RWPE2 (cell line): ENCODE measurements around the gene DRAXIN.

ENCODE experiments used
- ATAC-seq: fragments of 200-7000 bp; cut with Tn5 transposase; 3 replicates; pipeline ENCODE4 v1.9.1; 2021; ENCODE audit warnings: low read depth
- DNase-seq: peaks from one replicate; pipeline ENCODE4 v3.0.0-alpha.2; 2020; ENCODE audit warnings: low spot score
- H3K27ac ChIP-seq: fragments of 450-650 bp; 2 replicates; pipeline ENCODE4 v1.5.1; 2017; ENCODE audit warnings: mild to moderate bottlenecking; ENCODE audit not compliant: poor library complexity, severe bottlenecking
- H3K27me3 ChIP-seq: fragments of 250-450 bp; sonication (Bioruptor Pico); 2 replicates; pipeline ENCODE4 v1.5.1; 2021; ENCODE audit warnings: mild to moderate bottlenecking, moderate library complexity; ENCODE audit not compliant: insufficient read depth, poor library complexity, severe bottlenecking
- H3K36me3 ChIP-seq: fragments of 250-450 bp; sonication (Bioruptor Pico); 2 replicates; pipeline ENCODE4 v1.5.1; 2020; ENCODE audit warnings: low read depth, mild to moderate bottlenecking, moderate library complexity
- H3K4me1 ChIP-seq: fragments of 250-450 bp; sonication (Bioruptor Pico); 2 replicates; pipeline ENCODE4 v1.5.1; 2021; ENCODE audit warnings: mild to moderate bottlenecking, moderate library complexity; ENCODE audit not compliant: insufficient read depth, poor library complexity, severe bottlenecking
- H3K4me3 ChIP-seq: fragments of 250-450 bp; sonication (Bioruptor Pico); 2 replicates; pipeline ENCODE4 v1.5.1; 2021; ENCODE audit warnings: mild to moderate bottlenecking, moderate library complexity; ENCODE audit not compliant: severe bottlenecking
- H3K9me3 ChIP-seq: fragments of 250-450 bp; sonication (Bioruptor Pico); 2 replicates; pipeline ENCODE4 v1.5.1; 2021; ENCODE audit warnings: mild to moderate bottlenecking, moderate library complexity; ENCODE audit not compliant: severe bottlenecking
- TF ChIP-seq, protein P1 (sequence below): fragments of 450-650 bp; IDR thresholded peaks from one replicate; pipeline ENCODE4 v1.5.1; 2017; ENCODE audit warnings: mild to moderate bottlenecking, moderate library complexity; ENCODE audit not compliant: poor library complexity, severe bottlenecking

The DRAXIN gene

DNA sequence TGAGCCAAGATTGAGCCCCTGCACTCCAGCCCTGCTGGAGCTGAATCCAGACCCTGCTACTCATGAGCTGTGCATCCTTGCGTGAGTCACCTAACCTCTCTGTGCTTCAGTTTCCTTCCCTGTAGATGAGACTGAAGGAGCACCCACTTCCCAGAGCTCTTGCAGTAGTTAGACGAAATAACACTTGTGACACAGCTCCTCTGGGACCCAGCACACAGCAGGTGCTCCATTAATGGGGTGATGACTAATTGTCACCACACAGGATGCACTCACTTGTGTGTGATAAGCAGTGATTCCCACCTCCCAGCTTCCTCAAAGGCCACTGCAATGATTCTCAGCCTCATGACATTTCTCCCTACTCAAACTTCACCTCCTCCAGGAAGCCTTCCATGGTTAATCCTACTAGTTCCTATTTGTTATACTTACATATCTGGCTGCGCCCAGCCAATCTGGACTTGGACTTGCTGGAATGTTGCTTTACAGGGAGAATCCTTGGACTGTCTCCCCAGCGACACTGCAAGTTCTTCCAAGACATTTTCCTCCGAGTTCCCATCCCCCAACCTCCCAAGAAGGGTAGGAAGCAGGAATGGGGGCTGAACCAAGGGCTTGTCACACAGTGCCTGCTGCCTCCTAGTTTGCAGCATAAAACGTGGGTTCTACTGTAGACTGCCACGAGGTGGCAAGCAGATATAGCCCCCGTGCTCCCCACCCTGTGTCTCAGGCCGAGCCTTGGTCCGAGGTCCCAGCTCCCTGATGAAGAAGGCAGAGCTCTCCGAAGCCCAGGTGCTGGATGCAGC lies 17.2 kb downstream of the DRAXIN start:
- Histone ChIP-seq H3K27me3 (no peaks in the 10 kb centered on the region), H3K9me3 (no peaks in the 10 kb centered on the region), H3K36me3 (no peaks in the 10 kb centered on the region), H3K4me3 (no peak overlapping the region), H3K27ac (no peak overlapping the region), H3K4me1 (no peaks in the 10 kb centered on the region)
- TF ChIP-seq, protein P1, sequence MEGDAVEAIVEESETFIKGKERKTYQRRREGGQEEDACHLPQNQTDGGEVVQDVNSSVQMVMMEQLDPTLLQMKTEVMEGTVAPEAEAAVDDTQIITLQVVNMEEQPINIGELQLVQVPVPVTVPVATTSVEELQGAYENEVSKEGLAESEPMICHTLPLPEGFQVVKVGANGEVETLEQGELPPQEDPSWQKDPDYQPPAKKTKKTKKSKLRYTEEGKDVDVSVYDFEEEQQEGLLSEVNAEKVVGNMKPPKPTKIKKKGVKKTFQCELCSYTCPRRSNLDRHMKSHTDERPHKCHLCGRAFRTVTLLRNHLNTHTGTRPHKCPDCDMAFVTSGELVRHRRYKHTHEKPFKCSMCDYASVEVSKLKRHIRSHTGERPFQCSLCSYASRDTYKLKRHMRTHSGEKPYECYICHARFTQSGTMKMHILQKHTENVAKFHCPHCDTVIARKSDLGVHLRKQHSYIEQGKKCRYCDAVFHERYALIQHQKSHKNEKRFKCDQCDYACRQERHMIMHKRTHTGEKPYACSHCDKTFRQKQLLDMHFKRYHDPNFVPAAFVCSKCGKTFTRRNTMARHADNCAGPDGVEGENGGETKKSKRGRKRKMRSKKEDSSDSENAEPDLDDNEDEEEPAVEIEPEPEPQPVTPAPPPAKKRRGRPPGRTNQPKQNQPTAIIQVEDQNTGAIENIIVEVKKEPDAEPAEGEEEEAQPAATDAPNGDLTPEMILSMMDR = no peak
- ATAC-seq = no peak
- no peak for DNase-seq

GRCh38 chr1:11711490-11711889 lies 20.0 kb downstream of the DRAXIN start:
- TF ChIP-seq, protein P1 = no peak

GRCh38 chr1:11712285-11712684 lies 20.8 kb downstream of the DRAXIN start:
- Histone ChIP-seq H3K4me1 (no peaks in the 10 kb centered on the region), H3K27me3 (no peaks in the 10 kb centered on the region), H3K4me3 (no peak overlapping the region), H3K36me3 (no peaks in the 10 kb centered on the region), H3K9me3 (no peaks in the 10 kb centered on the region), H3K27ac (no peak overlapping the region)
- DNase-seq = no peak
- no peak for ATAC-seq
- TF ChIP-seq, protein P1 = no peak

More at GRCh38 chr1:11711490-11711889, 20.0 kb downstream of the DRAXIN start:
- Histone ChIP-seq H3K9me3 (no peaks in the 10 kb centered on the region), H3K27ac (no peak overlapping the region), H3K4me1 (no peaks in the 10 kb centered on the region), H3K36me3 (no peaks in the 10 kb centered on the region), H3K27me3 (no peaks in the 10 kb centered on the region), H3K4me3 (no peak overlapping the region)
- DNase-seq (no peak), ATAC-seq (no peak)

DNA sequence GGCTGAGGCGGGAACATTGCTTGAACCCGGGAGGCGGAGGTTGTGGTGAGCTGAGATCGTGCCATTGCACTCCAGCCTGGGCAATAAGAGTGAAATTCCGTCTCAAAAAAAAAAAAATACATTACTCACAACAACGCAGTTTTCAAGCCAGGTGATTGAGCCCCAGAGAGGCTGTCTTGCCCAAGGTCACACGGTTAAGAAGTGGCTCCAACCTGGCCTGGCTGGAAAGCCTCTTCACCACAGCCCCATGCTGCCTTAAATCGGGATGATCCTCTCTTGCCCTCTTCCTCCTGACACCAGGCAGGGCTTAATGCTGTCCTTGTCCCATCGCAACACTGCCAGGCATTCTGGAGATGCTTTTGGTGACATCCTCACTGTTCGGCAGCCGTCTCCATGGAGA lies 21.6 kb downstream of the DRAXIN start:
- Histone ChIP-seq H3K27ac (no peak overlapping the region), H3K9me3 (no peaks in the 10 kb centered on the region), H3K4me3 (no peak overlapping the region), H3K27me3 (no peaks in the 10 kb centered on the region), H3K4me1 (no peaks in the 10 kb centered on the region), H3K36me3 (no peaks in the 10 kb centered on the region)
- TF ChIP-seq, protein P1 = no peak
- ATAC-seq = no peak
- DNase-seq = no peak

GRCh38 chr1:11714831-11715575 lies 23.5 kb downstream of the DRAXIN start:
- H3K36me3 ChIP-seq = no peaks in the 10 kb centered on the region
- no peak overlapping the region for H3K27ac ChIP-seq
- no peaks in the 10 kb centered on the region for H3K4me1 ChIP-seq
- TF ChIP-seq, protein P1 = no peak
- no peak for DNase-seq
- no peak overlapping the region for H3K4me3 ChIP-seq
- ATAC-seq = no peak
- H3K27me3 ChIP-seq = no peaks in the 10 kb centered on the region
- H3K9me3 ChIP-seq = no peaks in the 10 kb centered on the region
